ENCODE measurements around the gene TMEM80. TPM values are rescaled to one million over a fixed set of nuclear protein-coding genes. Genes with fewer than 3 reads are reported as not detected.

The TMEM80 gene
- total RNA-seq, 1 donor = 17.4 TPM

DNA sequence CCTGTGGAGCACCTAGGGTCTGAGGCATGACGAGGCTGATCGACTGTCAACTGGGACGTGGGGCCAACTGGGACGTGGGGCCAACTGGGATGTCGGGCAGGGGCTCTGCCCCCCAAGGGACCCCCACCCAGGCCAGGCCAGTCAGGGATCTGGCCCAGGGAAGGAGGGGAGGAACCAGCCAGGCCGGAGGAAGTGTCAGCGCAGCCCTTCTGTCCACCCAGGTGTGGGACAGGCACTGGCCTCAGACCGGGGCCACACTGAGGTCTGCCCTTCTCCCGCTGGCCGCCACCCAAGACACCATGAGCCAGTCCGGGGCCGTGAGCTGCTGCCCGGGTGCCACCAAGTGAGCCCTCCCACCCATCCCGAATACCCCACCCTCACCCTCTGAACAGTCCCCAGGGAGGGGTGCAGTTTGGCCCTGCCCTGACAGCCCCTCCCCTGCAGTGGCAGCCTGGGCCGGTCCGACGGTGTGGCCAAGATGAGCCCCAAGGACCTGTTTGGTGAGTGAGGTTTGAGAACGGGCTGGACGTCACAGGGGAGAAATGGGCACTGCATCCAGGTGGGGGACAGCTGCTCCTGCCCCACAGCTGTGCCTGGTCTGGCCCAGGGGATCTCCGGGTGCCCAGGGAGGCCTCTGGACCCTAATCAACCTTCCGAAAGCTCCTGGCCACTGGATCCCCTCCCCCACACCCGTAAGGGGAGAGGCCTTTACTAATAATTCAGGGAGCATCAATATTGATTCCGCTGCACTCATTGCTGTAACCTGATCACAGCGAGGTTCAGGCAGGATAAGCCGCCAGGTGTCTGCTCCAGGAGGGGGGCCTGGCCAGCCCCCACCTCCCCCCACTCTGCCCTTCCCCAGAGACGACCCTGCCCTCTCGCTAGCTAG lies 13.7 kb downstream of the TMEM80 start:
- TF ChIP-seq, protein P1, sequence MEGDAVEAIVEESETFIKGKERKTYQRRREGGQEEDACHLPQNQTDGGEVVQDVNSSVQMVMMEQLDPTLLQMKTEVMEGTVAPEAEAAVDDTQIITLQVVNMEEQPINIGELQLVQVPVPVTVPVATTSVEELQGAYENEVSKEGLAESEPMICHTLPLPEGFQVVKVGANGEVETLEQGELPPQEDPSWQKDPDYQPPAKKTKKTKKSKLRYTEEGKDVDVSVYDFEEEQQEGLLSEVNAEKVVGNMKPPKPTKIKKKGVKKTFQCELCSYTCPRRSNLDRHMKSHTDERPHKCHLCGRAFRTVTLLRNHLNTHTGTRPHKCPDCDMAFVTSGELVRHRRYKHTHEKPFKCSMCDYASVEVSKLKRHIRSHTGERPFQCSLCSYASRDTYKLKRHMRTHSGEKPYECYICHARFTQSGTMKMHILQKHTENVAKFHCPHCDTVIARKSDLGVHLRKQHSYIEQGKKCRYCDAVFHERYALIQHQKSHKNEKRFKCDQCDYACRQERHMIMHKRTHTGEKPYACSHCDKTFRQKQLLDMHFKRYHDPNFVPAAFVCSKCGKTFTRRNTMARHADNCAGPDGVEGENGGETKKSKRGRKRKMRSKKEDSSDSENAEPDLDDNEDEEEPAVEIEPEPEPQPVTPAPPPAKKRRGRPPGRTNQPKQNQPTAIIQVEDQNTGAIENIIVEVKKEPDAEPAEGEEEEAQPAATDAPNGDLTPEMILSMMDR (IDR thresholded peaks at IDR 0.05; ENCODE audit: extremely low read depth, low read depth, low read length) = no peak
- DNase-seq (ENCODE audit: insufficient read length, low spot score, missing footprints) = peak; percentile 81
- Histone ChIP-seq H3K9me3 (ENCODE audit: low read depth, low read length) (no peaks in the 10 kb centered on the region), H3K4me1 (ENCODE audit: insufficient read depth, low read length) (peaks cover 10% of the 10 kb centered on the region), H3K36me3 (ENCODE audit: insufficient read depth, low read length) (no peaks in the 10 kb centered on the region), H3K27ac (ENCODE audit: low read depth, low read length) (no peak overlapping the region), H4K20me1 (ENCODE audit: insufficient read depth, low read length) (no peaks in the 10 kb centered on the region), H3K79me2 (ENCODE audit: insufficient read depth, low read length) (peaks cover 2% of the 10 kb centered on the region), H2AFZ (ENCODE audit: low read length) (no peak overlapping the region), H3K4me3 (ENCODE audit: insufficient read depth, low read length) (no peak overlapping the region), H3K4me2 (ENCODE audit: insufficient read depth, low read length) (no peak overlapping the region), H3K27me3 (ENCODE audit: insufficient read depth, low read length) (no peaks in the 10 kb centered on the region)

DNA sequence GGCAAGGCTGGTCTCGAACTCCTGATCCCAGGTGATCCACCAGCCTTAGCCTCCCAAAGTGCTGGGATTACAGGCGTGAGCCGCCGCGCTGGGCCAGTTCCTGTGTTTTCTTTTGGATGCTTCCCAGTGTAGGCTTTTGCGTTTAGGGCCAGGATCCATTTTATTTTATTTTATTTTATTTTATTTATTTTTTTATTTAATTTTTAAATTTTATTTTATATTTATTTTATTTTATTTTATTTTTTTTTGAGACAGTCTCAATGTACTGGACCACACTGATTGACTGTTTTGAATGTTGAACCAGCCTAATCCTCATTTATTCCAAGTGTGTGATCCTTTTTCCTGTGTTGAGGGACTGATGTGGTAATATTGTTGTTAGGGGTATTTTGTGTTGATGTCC lies 18.8 kb downstream of the TMEM80 start:
- Histone ChIP-seq H3K79me2 (ENCODE audit: insufficient read depth, low read length) (no peaks in the 10 kb centered on the region), H3K4me1 (ENCODE audit: insufficient read depth, low read length) (peaks cover 8% of the 10 kb centered on the region), H3K27ac (ENCODE audit: low read depth, low read length) (no peak overlapping the region)

DNA sequence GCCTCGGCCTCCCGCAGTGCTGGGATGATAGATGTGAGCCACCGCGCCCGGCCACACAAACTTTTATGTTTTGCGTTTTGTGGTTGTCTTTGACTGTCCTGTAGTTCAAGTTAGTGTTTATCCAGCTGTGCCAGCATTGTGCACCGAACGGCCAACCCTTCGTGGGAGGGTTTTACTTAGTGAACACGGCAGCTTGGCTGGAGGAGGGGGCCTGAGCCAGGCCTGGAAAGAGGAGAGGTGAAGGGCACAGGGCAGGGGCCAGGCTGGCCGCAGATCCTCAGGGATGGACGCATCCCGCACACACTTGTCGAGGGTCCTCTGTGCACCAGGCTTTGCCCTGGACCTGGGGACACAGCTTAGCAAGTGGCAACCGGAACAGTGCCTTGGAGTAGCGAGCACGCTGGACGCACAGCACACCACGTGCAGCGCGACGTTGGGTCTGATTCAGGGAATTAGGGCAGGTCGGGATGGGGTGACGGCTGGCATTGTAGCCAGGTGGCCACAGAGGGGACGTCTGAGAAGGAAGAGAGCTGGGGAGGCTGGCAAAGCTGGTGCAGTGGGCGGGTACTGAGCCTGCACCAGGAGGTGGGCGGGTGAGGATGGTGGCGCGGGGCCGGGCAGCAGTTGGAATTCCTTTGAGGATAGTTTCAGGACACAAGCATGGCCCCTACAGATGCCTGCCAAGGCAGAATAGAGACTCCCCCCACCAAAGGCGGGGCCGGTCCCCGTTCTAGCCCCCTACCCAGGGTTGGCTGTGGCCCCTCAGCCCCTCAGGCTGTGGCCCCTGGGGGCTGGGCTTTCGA lies 23.8 kb downstream of the TMEM80 start:
- Histone ChIP-seq H3K27me3 (ENCODE audit: insufficient read depth, low read length) (no peaks in the 10 kb centered on the region), H4K20me1 (ENCODE audit: insufficient read depth, low read length) (no peaks in the 10 kb centered on the region), H3K9me3 (ENCODE audit: low read depth, low read length) (no peaks in the 10 kb centered on the region), H3K4me3 (ENCODE audit: insufficient read depth, low read length) (no peak overlapping the region), H3K4me2 (ENCODE audit: insufficient read depth, low read length) (no peak overlapping the region), H3K36me3 (ENCODE audit: insufficient read depth, low read length) (no peaks in the 10 kb centered on the region), H3K79me2 (ENCODE audit: insufficient read depth, low read length) (no peaks in the 10 kb centered on the region), H2AFZ (ENCODE audit: low read length) (no peak overlapping the region), H3K27ac (ENCODE audit: low read depth, low read length) (no peak overlapping the region), H3K4me1 (ENCODE audit: insufficient read depth, low read length) (no peaks in the 10 kb centered on the region)
- TF ChIP-seq, protein P1 (IDR thresholded peaks at IDR 0.05; ENCODE audit: extremely low read depth, low read depth, low read length) = no peak
- DNase-seq (ENCODE audit: insufficient read length, low spot score, missing footprints) = peak; percentile 76

More for the DNA sequence above, 18.8 kb downstream of the TMEM80 start:
- no peak overlapping the region for H2AFZ ChIP-seq (ENCODE audit: low read length)
- TF ChIP-seq, protein P1 (IDR thresholded peaks at IDR 0.05; ENCODE audit: extremely low read depth, low read depth, low read length) = no peak
- H3K4me2 ChIP-seq (ENCODE audit: insufficient read depth, low read length) = no peak overlapping the region
- H3K36me3 ChIP-seq (ENCODE audit: insufficient read depth, low read length) = no peaks in the 10 kb centered on the region
- no peaks in the 10 kb centered on the region for H4K20me1 ChIP-seq (ENCODE audit: insufficient read depth, low read length)
- H3K9me3 ChIP-seq (ENCODE audit: low read depth, low read length) = no peaks in the 10 kb centered on the region
- H3K27me3 ChIP-seq (ENCODE audit: insufficient read depth, low read length) = no peaks in the 10 kb centered on the region
- H3K4me3 ChIP-seq (ENCODE audit: insufficient read depth, low read length) = no peak overlapping the region
- DNase-seq (ENCODE audit: insufficient read length, low spot score, missing footprints) = peak; percentile 56

Data from osteoblast (primary cell).